Midbrain (tissue), 1 donor: ENCODE data around the gene DST.
"Not testable (repeated sequence)": the region's sequence is repeated elsewhere in the genome, so short reads cannot be mapped to it uniquely, and the experiment has no call there.

Experiments
- DNase-seq: peaks from one replicate; lab custom pipeline; 2025; lab: John Stamatoyannopoulos, UW

DST gene

GRCh38 chr6:56515081-56515905, 127.4 kb downstream of the DST start:
- no peak for DNase-seq

GRCh38 chr6:56514395-56514794, 128.3 kb downstream of the DST start:
- no peak for DNase-seq

GRCh38 chr6:56513631-56514030, 129.1 kb downstream of the DST start:
- no peak for DNase-seq

GRCh38 chr6:56511591-56511990, 131.1 kb downstream of the DST start:
- no peak for DNase-seq

GRCh38 chr6:56510984-56511531, 131.6 kb downstream of the DST start:
- no peak for DNase-seq

GRCh38 chr6:56509031-56509430, 133.7 kb downstream of the DST start:
- DNase-seq = no peak

GRCh38 chr6:56507517-56507916, 135.2 kb downstream of the DST start:
- no peak for DNase-seq

GRCh38 chr6:56505512-56506260, 137.0 kb downstream of the DST start:
- DNase-seq = no peak

- DNase-seq = no peak
Observed at GRCh38 chr6:56501993-56502392, 140.7 kb downstream of the DST start.

- no peak for DNase-seq
Observed at GRCh38 chr6:56499095-56499494, 143.6 kb downstream of the DST start.

GRCh38 chr6:56497691-56498090, 145.0 kb downstream of the DST start:
- no peak for DNase-seq

- no peak for DNase-seq
Observed at GRCh38 chr6:56497240-56497639, 145.4 kb downstream of the DST start.

GRCh38 chr6:56496650-56497049, 146.0 kb downstream of the DST start:
- not testable (repeated sequence) for DNase-seq

- no peak for DNase-seq
Observed at GRCh38 chr6:56495654-56496053, 147.0 kb downstream of the DST start.

GRCh38 chr6:56491606-56492328, 150.9 kb downstream of the DST start:
- no peak for DNase-seq

- no peak for DNase-seq
Observed at GRCh38 chr6:56490993-56491392, 151.7 kb downstream of the DST start.

- no peak for DNase-seq
Observed at GRCh38 chr6:56489559-56489958, 153.1 kb downstream of the DST start.

GRCh38 chr6:56488281-56488680, 154.4 kb downstream of the DST start:
- no peak for DNase-seq

GRCh38 chr6:56486681-56487080, 156.0 kb downstream of the DST start:
- no peak for DNase-seq

- DNase-seq = no peak
Observed at GRCh38 chr6:56484669-56485068, 158.0 kb downstream of the DST start.

- no peak for DNase-seq
Observed at GRCh38 chr6:56483929-56484328, 158.8 kb downstream of the DST start.

- DNase-seq = no peak
Observed at GRCh38 chr6:56482525-56482924, 160.2 kb downstream of the DST start.
